ENCODE results near the gene BTD.

GRCh38 chr3:15562560-15562959 lies 39.0 kb upstream of the BTD start:
- TF ChIP-seq CTCF (IDR thresholded peaks at IDR 0.05) = no peak
- no peak for TF ChIP-seq CHD4 (IDR thresholded peaks at IDR 0.05; ENCODE audit: borderline replicate concordance)
- TF ChIP-seq KDM5A (IDR thresholded peaks at IDR 0.05) = no peak
- no peak for TF ChIP-seq POLR2AphosphoS2 (conservative IDR thresholded peaks at IDR 0.05; ENCODE audit: low read length)
- TF ChIP-seq NR3C1 (IDR thresholded peaks at IDR 0.05) = no peak
